Coronary artery (tissue), 2 donors: ENCODE results near the gene CHST9.

ENCODE experiments used
- DNase-seq: peaks from one replicate; pipeline ENCODE4 v3.0.0-alpha.2; 2017; ENCODE audit warnings: low spot score
- H3K27ac ChIP-seq, 2 donors: fragments of 200-600 bp; sonication (generic); one replicate each; pipeline ENCODE4 v1.5.1; 2016 to 2019
- H3K4me3 ChIP-seq: fragments of 200-600 bp; sonication (generic); 2 replicates; pipeline ENCODE4 v1.5.1; 2016; ENCODE audit warnings: mild to moderate bottlenecking, moderate library complexity
- CTCF ChIP-seq: fragments of 200-600 bp; sonication (generic); IDR thresholded peaks from one replicate; pipeline ENCODE4 v1.5.1; 2019; ENCODE audit warnings: antibody characterized with exemption

Gene CHST9

GRCh38 chr18:27138079-27138478 is 47.0 kb downstream of the CHST9 start:
- no peak overlapping the region for H3K27ac ChIP-seq
- DNase-seq: no peak
- no peak for TF ChIP-seq CTCF
- H3K4me3 ChIP-seq: no peak overlapping the region

GRCh38 chr18:27136208-27136535 is 48.9 kb downstream of the CHST9 start:
- Histone ChIP-seq H3K27ac (no peak overlapping the region), H3K4me3 (no peak overlapping the region)
- TF ChIP-seq CTCF: no peak
- no peak for DNase-seq

- no peak for DNase-seq
- TF ChIP-seq CTCF: no peak
- Histone ChIP-seq H3K4me3 (no peak overlapping the region), H3K27ac (no peak overlapping the region)
Measured at GRCh38 chr18:27135504-27136207, 49.5 kb downstream of the CHST9 start.

- DNase-seq: no peak
- Histone ChIP-seq H3K4me3 (no peak overlapping the region), H3K27ac (no peak overlapping the region)
- no peak for TF ChIP-seq CTCF
Measured at GRCh38 chr18:27130065-27130630, 55.0 kb downstream of the CHST9 start.

- DNase-seq: no peak
- Histone ChIP-seq H3K27ac (no peak overlapping the region), H3K4me3 (no peak overlapping the region)
- no peak for TF ChIP-seq CTCF
Measured at GRCh38 chr18:27124196-27124595, 60.9 kb downstream of the CHST9 start.

- TF ChIP-seq CTCF: no peak
- Histone ChIP-seq H3K27ac (no peak overlapping the region), H3K4me3 (no peak overlapping the region)
- DNase-seq: no peak
Measured at GRCh38 chr18:27121108-27121507, 64.0 kb downstream of the CHST9 start.

GRCh38 chr18:27120246-27120645 is 64.9 kb downstream of the CHST9 start:
- TF ChIP-seq CTCF: no peak
- Histone ChIP-seq H3K27ac (no peak overlapping the region), H3K4me3 (no peak overlapping the region)
- DNase-seq: no peak
